ENCODE results near the gene ATF7. TPM values are rescaled to one million over a fixed set of nuclear protein-coding genes. Genes with fewer than 3 reads are reported as not detected.

The ATF7 gene
- total RNA-seq, 2 experiments from 2014 or later, result 13.3 to 14.3 TPM

DNA sequence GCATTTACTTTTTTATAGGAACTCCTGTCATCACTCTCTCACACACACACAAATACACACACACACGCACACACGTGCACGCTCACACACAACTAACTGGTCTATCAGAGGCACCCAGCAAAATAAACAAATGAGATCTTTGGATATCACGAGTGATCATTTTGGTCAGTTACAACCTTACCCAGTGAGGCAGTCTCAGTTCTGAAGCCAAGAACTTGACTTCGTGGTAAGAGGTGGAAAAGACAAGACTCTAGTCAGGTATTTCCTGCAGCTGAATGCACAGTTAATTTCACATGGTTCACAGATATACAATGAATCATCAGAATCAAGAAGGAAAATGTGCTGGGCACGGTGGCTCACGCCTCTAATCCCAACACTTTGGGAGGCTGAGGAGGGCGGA lies 39.4 kb downstream of the ATF7 start:
- ATAC-seq (ENCODE audit: poor library complexity), result no peak
- peaks cover 22% of the 10 kb centered on the region for H3K36me3 Mint-ChIP-seq (ENCODE audit: low read depth)

DNA sequence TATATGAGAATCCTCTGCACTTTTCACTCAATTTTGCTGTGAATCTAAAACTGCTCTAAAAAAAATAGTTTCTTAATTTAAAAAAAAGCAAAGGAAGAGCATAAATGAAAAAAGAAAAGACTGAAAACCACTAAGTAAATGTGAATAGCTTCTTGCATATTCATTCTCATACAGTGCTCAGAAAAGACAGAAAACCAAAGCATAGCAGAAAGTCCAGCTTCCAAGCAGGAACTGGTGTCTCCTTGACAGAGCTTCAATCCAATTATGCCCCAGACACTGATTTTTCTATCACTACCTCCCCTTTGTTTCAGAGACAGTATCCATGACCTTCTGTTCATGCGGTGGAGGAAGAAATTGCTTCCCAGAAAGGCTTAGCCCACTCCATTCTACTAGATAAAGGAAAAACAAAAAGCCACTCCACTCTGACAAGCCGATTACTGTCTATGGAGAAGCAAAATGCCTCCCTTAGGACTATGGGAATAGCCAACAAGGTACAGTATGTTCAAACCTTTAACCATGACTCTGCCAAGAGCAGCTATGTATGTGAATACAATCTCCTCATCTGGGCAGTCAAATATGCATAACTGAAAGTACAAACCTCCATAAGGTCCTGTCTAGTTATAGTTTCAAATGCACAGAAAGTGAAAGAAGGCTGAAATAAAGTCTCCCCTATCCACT lies 40.6 kb downstream of the ATF7 start:
- Mint-ChIP-seq H3K4me1 (ENCODE audit: low read depth) (peaks cover 39% of the 10 kb centered on the region), H3K27ac (no peak overlapping the region), H3K36me3 (ENCODE audit: low read depth) (peaks cover 23% of the 10 kb centered on the region), H3K4me3 (no peak overlapping the region), H3K27me3 (no peaks in the 10 kb centered on the region), H3K9me3 (no peaks in the 10 kb centered on the region)
- Histone ChIP-seq H3K27me3 (ENCODE audit: control insufficient read depth in 1 of 2, insufficient read depth in 2 of 2, low read length in 2 of 2) (no peaks in the 10 kb centered on the region), H3K36me3 (ENCODE audit: insufficient read depth, low read length) (peaks cover 3% of the 10 kb centered on the region), H3K4me1 (ENCODE audit: insufficient read depth, low read length) (no peaks in the 10 kb centered on the region), H3K9me3 (ENCODE audit: control insufficient read depth in 1 of 2, insufficient read depth in 1 of 2, low read length in 2 of 2) (no peaks in the 10 kb centered on the region), H3K27ac (ENCODE audit: low read depth in 1 of 2, low read length in 2 of 2) (no peak overlapping the region), H3K4me3 (ENCODE audit: low read length) (no peak overlapping the region)
- intact Hi-C loops (cut with DNase I, micrococcal nuclease), result no loop called here
- TF ChIP-seq, protein P1, sequence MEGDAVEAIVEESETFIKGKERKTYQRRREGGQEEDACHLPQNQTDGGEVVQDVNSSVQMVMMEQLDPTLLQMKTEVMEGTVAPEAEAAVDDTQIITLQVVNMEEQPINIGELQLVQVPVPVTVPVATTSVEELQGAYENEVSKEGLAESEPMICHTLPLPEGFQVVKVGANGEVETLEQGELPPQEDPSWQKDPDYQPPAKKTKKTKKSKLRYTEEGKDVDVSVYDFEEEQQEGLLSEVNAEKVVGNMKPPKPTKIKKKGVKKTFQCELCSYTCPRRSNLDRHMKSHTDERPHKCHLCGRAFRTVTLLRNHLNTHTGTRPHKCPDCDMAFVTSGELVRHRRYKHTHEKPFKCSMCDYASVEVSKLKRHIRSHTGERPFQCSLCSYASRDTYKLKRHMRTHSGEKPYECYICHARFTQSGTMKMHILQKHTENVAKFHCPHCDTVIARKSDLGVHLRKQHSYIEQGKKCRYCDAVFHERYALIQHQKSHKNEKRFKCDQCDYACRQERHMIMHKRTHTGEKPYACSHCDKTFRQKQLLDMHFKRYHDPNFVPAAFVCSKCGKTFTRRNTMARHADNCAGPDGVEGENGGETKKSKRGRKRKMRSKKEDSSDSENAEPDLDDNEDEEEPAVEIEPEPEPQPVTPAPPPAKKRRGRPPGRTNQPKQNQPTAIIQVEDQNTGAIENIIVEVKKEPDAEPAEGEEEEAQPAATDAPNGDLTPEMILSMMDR (IDR thresholded peaks at IDR 0.05), result no peak
- DNase-seq (no peak), ATAC-seq (ENCODE audit: poor library complexity) (no peak)
- ChIA-PET CTCF (no interaction called here), POLR2A (no interaction called here)

More for the DNA sequence above, 39.4 kb downstream of the ATF7 start:
- peaks cover 3% of the 10 kb centered on the region for H3K36me3 ChIP-seq (ENCODE audit: insufficient read depth, low read length)
- no peaks in the 10 kb centered on the region for H3K9me3 Mint-ChIP-seq
- H3K9me3 ChIP-seq (ENCODE audit: control insufficient read depth in 1 of 2, insufficient read depth in 1 of 2, low read length in 2 of 2), result no peaks in the 10 kb centered on the region
- H3K4me1 Mint-ChIP-seq (ENCODE audit: low read depth), result peaks cover 51% of the 10 kb centered on the region
- no peaks in the 10 kb centered on the region for H3K27me3 Mint-ChIP-seq
- H3K4me1 ChIP-seq (ENCODE audit: insufficient read depth, low read length), result no peaks in the 10 kb centered on the region
- POLR2A ChIA-PET, result no interaction called here
- intact Hi-C loops (cut with DNase I, micrococcal nuclease), result no loop called here
- no peak overlapping the region for H3K27ac Mint-ChIP-seq
- H3K27ac ChIP-seq (ENCODE audit: low read depth in 1 of 2, low read length in 2 of 2), result no peak overlapping the region
- DNase-seq, result no peak
- H3K27me3 ChIP-seq (ENCODE audit: control insufficient read depth in 1 of 2, insufficient read depth in 2 of 2, low read length in 2 of 2), result no peaks in the 10 kb centered on the region
- CTCF ChIA-PET, result no interaction called here
- no peak overlapping the region for H3K4me3 Mint-ChIP-seq
- H3K4me3 ChIP-seq (ENCODE audit: low read length), result no peak overlapping the region
- TF ChIP-seq, protein P1 (IDR thresholded peaks at IDR 0.05), result no peak

DNA sequence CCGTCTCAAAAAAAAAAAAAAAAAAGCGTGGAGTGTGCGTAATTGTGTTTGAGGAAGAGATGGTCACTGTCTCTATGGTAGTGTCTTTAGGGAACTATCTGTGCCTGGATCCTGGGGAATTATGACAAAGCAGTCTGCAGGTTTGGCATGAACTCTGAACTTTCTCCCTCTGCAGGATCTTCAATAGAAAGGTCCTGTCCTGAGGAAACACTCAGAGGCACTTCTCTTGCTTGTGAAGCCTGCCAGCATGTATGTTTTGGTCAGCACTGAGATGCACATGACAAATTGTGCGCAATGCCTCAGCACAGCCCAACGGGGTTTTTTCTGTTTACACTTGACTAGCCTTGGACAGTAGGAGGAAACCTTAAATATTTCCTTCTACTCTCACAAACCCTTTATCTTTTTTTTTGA lies 46.6 kb downstream of the ATF7 start:
- ChIA-PET CTCF (no interaction called here), POLR2A (no interaction called here)
- H3K4me3 ChIP-seq (ENCODE audit: low read length), result no peak overlapping the region
- H3K36me3 ChIP-seq (ENCODE audit: insufficient read depth, low read length), result peaks cover 4% of the 10 kb centered on the region
- H3K36me3 Mint-ChIP-seq (ENCODE audit: low read depth), result peaks cover 36% of the 10 kb centered on the region
- no peak overlapping the region for H3K4me3 Mint-ChIP-seq
- H3K9me3 ChIP-seq (ENCODE audit: control insufficient read depth in 1 of 2, insufficient read depth in 1 of 2, low read length in 2 of 2), result no peaks in the 10 kb centered on the region
- no peak for ATAC-seq (ENCODE audit: poor library complexity)
- no peak overlapping the region for H3K27ac ChIP-seq (ENCODE audit: low read depth in 1 of 2, low read length in 2 of 2)
- TF ChIP-seq, protein P1 (IDR thresholded peaks at IDR 0.05), result no peak
- H3K27me3 ChIP-seq (ENCODE audit: control insufficient read depth in 1 of 2, insufficient read depth in 2 of 2, low read length in 2 of 2), result no peaks in the 10 kb centered on the region
- peak in 2 of 14 experiments; percentile 27 to 39 for DNase-seq
- H3K27ac Mint-ChIP-seq, result no peak overlapping the region
- no peaks in the 10 kb centered on the region for H3K9me3 Mint-ChIP-seq
- H3K27me3 Mint-ChIP-seq, result no peaks in the 10 kb centered on the region
- no peaks in the 10 kb centered on the region for H3K4me1 ChIP-seq (ENCODE audit: insufficient read depth, low read length)
- H3K4me1 Mint-ChIP-seq (ENCODE audit: low read depth), result no peaks in the 10 kb centered on the region
- intact Hi-C loops (cut with DNase I, micrococcal nuclease), result no loop called here

All from CD4-positive, alpha-beta T cell (primary cell).